Esophagus squamous epithelium (tissue), 4 donors: Measurements from ENCODE around the gene TBPL2.

Experiments
- POLR2A ChIP-seq, 4 donors: fragments of 450-650 bp; IDR thresholded peaks; one replicate each; pipeline ENCODE4 v1.6.1; 2017; ENCODE audit warnings: antibody characterized with exemption in 4 of 4, mild to moderate bottlenecking in 4 of 4, moderate library complexity in 3 of 4
- TF ChIP-seq, protein P1 (sequence below), 6 experiments: fragments of 450-650 bp in 4 of 6; fragments of 200-600 bp in 2 of 6; sonication (generic) in 2 of 6; IDR thresholded peaks; one replicate each; pipeline ENCODE4 v1.5.1; 2016 to 2019; ENCODE audit warnings: antibody characterized with exemption in 6 of 6, mild to moderate bottlenecking in 4 of 6, moderate library complexity in 4 of 6

DNA sequence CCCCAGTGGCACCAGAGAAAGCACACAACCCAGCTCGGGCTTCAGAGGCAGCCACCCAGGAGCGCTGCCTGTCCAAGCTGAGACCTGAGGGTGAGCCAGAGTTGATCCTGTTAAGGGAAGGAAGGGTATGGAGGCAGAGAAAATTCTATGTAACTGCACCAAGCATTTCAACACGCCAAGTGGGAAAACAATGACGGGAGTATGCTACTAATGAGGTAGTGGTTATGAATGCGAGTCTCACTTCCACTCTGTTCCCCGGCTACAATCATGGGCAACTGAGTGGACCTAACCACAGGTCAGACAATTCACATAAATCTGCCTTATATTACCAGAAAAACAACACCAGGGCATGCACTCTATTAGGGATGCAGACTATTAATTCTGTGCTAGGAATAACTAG is 38.7 kb downstream of the TBPL2 start:
- TF ChIP-seq, protein P1, sequence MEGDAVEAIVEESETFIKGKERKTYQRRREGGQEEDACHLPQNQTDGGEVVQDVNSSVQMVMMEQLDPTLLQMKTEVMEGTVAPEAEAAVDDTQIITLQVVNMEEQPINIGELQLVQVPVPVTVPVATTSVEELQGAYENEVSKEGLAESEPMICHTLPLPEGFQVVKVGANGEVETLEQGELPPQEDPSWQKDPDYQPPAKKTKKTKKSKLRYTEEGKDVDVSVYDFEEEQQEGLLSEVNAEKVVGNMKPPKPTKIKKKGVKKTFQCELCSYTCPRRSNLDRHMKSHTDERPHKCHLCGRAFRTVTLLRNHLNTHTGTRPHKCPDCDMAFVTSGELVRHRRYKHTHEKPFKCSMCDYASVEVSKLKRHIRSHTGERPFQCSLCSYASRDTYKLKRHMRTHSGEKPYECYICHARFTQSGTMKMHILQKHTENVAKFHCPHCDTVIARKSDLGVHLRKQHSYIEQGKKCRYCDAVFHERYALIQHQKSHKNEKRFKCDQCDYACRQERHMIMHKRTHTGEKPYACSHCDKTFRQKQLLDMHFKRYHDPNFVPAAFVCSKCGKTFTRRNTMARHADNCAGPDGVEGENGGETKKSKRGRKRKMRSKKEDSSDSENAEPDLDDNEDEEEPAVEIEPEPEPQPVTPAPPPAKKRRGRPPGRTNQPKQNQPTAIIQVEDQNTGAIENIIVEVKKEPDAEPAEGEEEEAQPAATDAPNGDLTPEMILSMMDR (IDR thresholded peaks at IDR 0.05): no peak
- TF ChIP-seq POLR2A (IDR thresholded peaks at IDR 0.05): no peak
